ENCODE measurements around the gene MRAP2. TPM values are rescaled to one million over a fixed set of nuclear protein-coding genes. Genes with fewer than 3 reads are reported as not detected.

MRAP2 gene
- polyA plus RNA-seq, 3 donors: not detected

- Histone ChIP-seq H3K79me2 (ENCODE audit: insufficient read depth, low read length) (no peaks in the 10 kb centered on the region), H4K20me1 (ENCODE audit: insufficient read depth, low read length) (no peaks in the 10 kb centered on the region), H3K27me3 (ENCODE audit: control insufficient read depth in 2 of 2, insufficient read depth in 2 of 2, low read length in 2 of 2) (no peaks in the 10 kb centered on the region), H3K27ac (ENCODE audit: low read depth in 1 of 2, low read length in 2 of 2) (no peak overlapping the region), H2AFZ (ENCODE audit: insufficient read depth, low read depth, low read length, poor library complexity, severe bottlenecking) (no peak overlapping the region), H3K36me3 (replicated peaks in 1 of 2; ENCODE audit: control insufficient read depth in 1 of 2, insufficient read depth in 2 of 2, low read length in 2 of 2) (peaks cover 10 to 48% of the 10 kb centered on the region in 2 donors), H3K4me2 (replicated peaks; ENCODE audit: extremely low read depth, low read length, poor library complexity, severe bottlenecking) (no peak overlapping the region), H3K9ac (ENCODE audit: insufficient read depth, low read length, poor library complexity, severe bottlenecking) (no peak overlapping the region), H3K4me3 (replicated peaks in 1 of 3; ENCODE audit: low read depth in 2 of 3, low read length in 3 of 3) (no peak overlapping the region), H3K4me1 (ENCODE audit: control insufficient read depth in 1 of 2, insufficient read depth in 2 of 2, low read length in 2 of 2) (no peaks in the 10 kb centered on the region), H3K9me3 (replicated peaks in 1 of 2; ENCODE audit: control insufficient read depth in 1 of 2, insufficient read depth in 1 of 2, low read length in 2 of 2) (peaks cover 17 to 18% of the 10 kb centered on the region in 2 donors)
- no peak for TF ChIP-seq CTCF (IDR thresholded peaks at IDR 0.05)
- WGBS (ENCODE audit: insufficient coverage): 92% methylated on average over 1 of the region's 5 CpGs
- Mint-ChIP-seq H3K36me3 (peaks cover 52 to 66% of the 10 kb centered on the region in 2 donors), H3K4me1 (no peaks in the 10 kb centered on the region), H3K9me3 (peaks cover 15 to 30% (median 21%) of the 10 kb centered on the region in 7 donors), H3K4me3 (no peak overlapping the region), H3K27ac (peak overlapping the region in 1 of 7 donors; percentile 42), H3K27me3 (ENCODE audit: low read depth in 3 of 3) (no peaks in the 10 kb centered on the region)
- DNase-seq: no peak
- intact Hi-C loops (cut with micrococcal nuclease): no loop called here
Observed at GRCh38 chr6:84137051-84137375, 103.4 kb downstream of the MRAP2 start.

GRCh38 chr6:84137989-84138575 lies 104.5 kb downstream of the MRAP2 start:
- no CpG with 5 or more reads among the region's 2 CpGs for WGBS (ENCODE audit: insufficient coverage)
- Mint-ChIP-seq H3K4me1 (no peaks in the 10 kb centered on the region), H3K4me3 (no peak overlapping the region), H3K36me3 (peaks cover 55 to 63% of the 10 kb centered on the region in 2 donors), H3K9me3 (peaks cover 8 to 20% (median 14%) of the 10 kb centered on the region in 7 donors), H3K27me3 (ENCODE audit: low read depth in 3 of 3) (no peaks in the 10 kb centered on the region), H3K27ac (no peak overlapping the region)
- H3K79me2 ChIP-seq (ENCODE audit: insufficient read depth, low read length): no peaks in the 10 kb centered on the region
- peaks cover 10 to 52% of the 10 kb centered on the region in 2 donors for H3K36me3 ChIP-seq (replicated peaks in 1 of 2; ENCODE audit: control insufficient read depth in 1 of 2, insufficient read depth in 2 of 2, low read length in 2 of 2)
- H3K4me1 ChIP-seq (ENCODE audit: control insufficient read depth in 1 of 2, insufficient read depth in 2 of 2, low read length in 2 of 2): no peaks in the 10 kb centered on the region
- no peaks in the 10 kb centered on the region for H3K27me3 ChIP-seq (ENCODE audit: control insufficient read depth in 2 of 2, insufficient read depth in 2 of 2, low read length in 2 of 2)
- no peak overlapping the region for H3K9ac ChIP-seq (ENCODE audit: insufficient read depth, low read length, poor library complexity, severe bottlenecking)
- H2AFZ ChIP-seq (ENCODE audit: insufficient read depth, low read depth, low read length, poor library complexity, severe bottlenecking): no peak overlapping the region
- no peak overlapping the region for H3K4me3 ChIP-seq (replicated peaks in 1 of 3; ENCODE audit: low read depth in 2 of 3, low read length in 3 of 3)
- intact Hi-C loops (cut with micrococcal nuclease): no loop called here
- TF ChIP-seq CTCF (IDR thresholded peaks at IDR 0.05): no peak
- H3K9me3 ChIP-seq (replicated peaks in 1 of 2; ENCODE audit: control insufficient read depth in 1 of 2, insufficient read depth in 1 of 2, low read length in 2 of 2): peaks cover 15 to 16% of the 10 kb centered on the region in 2 donors
- no peak overlapping the region for H3K4me2 ChIP-seq (replicated peaks; ENCODE audit: extremely low read depth, low read length, poor library complexity, severe bottlenecking)
- DNase-seq: no peak
- no peaks in the 10 kb centered on the region for H4K20me1 ChIP-seq (ENCODE audit: insufficient read depth, low read length)
- no peak overlapping the region for H3K27ac ChIP-seq (ENCODE audit: low read depth in 1 of 2, low read length in 2 of 2)

Data from CD14-positive monocyte (primary cell).